Measurements from ENCODE around the gene PCGF3.
"Not testable (repeated sequence)": the region's sequence is repeated elsewhere in the genome, so short reads cannot be mapped to it uniquely, and the experiment has no call there.

Gene PCGF3

DNA sequence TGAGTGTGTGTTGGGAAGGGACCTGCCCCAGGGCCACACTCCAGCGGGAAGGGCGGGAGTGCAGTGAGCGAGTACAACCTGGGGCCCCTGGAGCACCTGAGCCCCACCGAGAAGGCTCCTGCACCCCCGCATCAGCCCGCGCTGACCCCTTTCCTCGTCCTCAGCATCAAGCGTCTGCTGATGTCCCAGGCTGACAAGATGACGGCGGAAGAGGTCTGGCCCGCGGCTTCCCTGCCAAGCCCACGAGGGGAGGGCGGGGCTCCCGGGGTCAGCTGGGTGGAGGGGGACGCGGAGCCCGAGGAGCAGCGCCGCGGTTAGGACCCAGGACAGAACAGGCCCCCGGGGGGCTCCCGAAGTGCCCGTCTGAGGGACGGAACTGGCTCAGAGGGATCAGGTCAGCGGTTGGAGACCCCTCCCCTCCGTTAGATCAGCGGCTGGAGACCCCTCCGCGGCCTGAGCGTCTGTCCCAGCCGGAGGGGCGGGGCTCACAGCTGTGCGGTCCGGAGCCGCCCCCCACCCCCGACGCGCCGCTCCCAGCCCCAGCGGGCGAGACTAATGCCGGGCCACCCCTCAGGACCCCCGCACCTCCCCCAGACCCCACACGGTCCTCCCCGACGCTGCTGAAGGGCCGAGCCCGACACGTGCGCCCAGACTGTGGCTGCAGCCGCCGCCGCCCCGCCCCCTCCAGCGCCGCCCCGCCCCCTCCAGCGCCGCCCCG lies 24.5 kb upstream of the PCGF3 start:
- DNase-seq (ENCODE audit: low read depth, low spot score) = no peak
- H3K27ac ChIP-seq = no peak overlapping the region

DNA sequence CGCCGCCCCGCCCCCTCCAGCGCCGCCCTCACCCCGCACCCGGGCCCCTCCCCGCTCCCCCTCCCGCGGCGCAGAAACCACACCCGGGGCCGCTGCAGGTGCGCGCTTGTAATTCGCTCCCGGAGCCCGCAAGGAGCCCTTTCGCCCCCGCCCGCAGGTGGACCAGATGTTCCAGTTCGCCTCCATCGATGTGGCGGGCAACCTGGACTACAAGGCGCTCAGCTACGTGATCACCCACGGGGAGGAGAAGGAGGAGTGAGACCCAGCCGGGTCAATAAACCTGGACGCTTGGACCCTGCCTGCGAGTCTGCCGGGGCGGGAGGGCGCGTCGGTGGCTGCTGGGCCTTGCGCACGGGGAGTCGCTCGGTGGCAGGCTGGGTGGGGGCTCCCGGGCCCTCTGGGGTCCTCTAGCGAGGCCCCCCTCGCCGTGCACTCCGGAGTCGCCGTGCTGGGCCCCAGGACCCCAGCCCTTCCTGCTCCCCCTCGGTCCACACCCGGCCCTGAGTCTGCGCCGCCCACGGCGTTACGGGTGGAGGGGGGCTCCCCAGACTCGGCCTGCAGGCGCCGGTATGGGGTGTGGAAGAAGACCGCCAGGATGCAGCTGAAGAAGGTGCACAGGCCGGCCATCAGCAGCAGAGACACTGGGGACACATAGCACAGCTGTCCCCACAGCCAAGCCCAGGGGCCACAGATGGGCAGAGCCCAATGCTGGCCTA lies 23.7 kb upstream of the PCGF3 start:
- DNase-seq (ENCODE audit: low read depth, low spot score) = no peak
- H3K27ac ChIP-seq = no peak overlapping the region

DNA sequence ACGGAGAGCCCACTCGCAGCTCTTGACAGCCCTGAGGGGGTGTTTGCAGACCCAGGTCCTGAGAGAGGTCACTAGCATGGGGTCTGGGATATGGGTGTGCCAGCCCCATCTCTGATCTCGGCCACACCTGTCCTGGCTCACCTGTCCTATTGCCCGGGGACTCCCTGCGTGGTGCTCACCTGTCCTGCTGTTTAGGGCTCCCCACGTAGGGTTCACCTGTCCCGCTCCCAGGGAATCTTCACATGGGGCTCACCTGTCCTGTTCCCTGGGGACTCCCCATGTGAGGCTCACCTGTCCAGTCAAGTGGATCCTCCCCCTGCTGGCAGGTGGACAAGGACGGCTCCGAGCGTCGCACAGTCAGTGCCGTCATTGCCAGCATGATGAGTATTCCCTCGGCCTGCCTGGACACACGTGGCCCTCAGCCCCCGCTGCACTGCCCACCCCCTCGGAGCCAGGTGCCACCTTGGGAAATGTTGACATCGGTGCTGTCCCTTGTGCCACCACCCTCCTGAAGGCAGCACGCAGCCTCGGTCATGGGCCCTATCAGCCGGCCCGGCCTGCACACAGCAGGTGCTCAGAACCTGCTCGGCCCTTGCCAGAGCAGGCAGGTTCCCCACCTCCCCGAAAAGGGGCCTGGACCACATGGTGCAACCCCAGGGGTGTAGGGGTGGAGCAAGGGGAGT lies 23.0 kb upstream of the PCGF3 start:
- no peak overlapping the region for H3K27ac ChIP-seq
- no peak for DNase-seq (ENCODE audit: low read depth, low spot score)

DNA sequence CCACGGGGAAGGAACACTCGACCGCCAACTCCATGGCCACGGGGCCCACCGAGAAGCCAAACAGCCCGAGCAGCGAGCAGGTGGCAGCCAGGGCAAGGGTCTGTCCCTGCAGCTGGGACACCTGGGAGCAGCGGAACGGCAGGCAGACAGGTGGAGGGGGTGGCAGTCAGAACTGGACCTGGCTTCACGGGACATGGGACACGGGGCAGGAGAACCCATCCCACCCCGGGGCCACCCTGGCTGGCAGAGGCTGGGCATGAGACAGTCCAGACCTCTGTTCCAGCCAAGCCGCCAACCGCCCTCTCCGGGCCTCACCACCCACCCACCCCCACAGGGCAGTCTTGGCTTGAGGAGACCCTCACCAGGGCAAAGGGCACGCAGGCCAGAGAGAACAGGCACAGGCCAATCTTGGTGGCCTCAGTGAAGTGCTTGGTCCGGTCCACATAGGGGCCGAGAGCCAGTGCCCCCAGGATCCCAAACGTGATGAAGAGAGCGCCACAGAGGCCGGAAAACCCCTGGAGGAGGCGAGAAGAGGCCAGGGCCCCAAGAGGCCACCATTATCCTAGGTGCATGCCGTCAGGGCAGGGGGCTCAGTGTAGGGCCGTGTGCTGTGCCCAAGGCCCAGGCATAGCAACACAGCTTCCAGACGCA lies 22.3 kb upstream of the PCGF3 start:
- H3K27ac ChIP-seq = no peak overlapping the region

DNA sequence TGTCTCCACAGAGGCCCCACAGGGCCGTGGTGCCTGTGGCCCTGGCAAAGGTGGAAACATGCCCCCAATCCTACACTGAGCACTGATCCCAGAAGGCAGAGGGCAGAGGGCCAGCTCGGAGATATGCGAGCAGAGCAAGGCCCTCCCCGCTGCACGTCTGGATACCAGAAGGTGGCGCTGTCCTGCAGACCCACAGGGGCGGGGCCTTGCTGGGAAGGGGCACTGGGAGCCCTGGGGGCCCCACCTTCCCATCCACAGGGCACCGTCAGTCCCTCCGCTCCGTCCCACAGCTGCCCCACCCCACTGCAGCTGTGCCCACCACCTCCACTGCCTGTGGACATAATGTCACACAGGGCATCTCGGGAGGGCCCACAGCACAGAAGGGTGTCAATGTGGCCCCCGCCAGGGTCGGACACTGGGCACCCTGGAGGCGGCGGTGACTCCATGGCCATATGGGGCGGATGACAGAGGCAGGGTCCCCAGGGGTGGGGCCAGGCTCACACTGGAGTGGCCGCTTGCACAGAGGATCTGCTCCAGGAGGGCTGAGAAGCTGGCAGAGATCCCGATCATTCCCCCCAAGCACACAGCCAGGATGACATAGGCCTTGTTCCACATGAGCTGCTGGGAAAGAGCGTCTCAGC lies 21.5 kb upstream of the PCGF3 start:
- no peak for DNase-seq (ENCODE audit: low read depth, low spot score)
- no peak overlapping the region for H3K27ac ChIP-seq

More for the DNA sequence above, 22.3 kb upstream of the PCGF3 start:
- DNase-seq (ENCODE audit: low read depth, low spot score) = no peak

DNA sequence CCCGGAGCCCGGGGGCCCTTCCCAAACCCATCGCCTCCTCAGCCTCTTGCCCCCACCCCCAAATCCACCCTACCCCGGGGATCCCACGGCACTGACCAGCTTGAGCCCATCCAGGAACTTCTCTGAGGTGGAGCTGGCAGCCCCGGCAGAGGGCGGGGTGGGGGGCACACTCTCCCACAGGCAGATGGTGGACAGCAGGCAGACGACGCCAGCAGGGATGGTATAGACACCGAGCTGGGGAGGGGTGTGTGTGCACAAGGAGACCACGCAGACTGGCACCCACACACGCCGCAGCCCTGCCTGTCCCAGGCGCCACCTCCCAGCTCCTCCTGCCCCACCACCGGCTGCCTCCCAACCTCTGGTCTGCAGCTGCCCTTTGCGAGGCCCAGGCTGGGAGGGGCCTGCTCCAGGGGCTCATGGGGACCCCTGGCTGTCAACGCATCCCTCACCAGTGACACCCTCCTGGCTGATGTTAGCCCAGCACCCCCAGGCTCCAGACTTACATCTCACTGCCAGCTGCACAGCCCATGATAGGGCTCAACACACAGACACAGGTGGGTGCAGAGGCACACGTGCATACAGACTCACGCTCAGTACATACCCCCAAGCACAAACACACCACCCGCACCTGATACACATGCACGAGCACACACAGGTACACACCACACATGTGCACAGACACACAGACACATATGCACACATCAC lies 20.9 kb upstream of the PCGF3 start:
- no peak for DNase-seq (ENCODE audit: low read depth, low spot score)
- no peak overlapping the region for H3K27ac ChIP-seq

DNA sequence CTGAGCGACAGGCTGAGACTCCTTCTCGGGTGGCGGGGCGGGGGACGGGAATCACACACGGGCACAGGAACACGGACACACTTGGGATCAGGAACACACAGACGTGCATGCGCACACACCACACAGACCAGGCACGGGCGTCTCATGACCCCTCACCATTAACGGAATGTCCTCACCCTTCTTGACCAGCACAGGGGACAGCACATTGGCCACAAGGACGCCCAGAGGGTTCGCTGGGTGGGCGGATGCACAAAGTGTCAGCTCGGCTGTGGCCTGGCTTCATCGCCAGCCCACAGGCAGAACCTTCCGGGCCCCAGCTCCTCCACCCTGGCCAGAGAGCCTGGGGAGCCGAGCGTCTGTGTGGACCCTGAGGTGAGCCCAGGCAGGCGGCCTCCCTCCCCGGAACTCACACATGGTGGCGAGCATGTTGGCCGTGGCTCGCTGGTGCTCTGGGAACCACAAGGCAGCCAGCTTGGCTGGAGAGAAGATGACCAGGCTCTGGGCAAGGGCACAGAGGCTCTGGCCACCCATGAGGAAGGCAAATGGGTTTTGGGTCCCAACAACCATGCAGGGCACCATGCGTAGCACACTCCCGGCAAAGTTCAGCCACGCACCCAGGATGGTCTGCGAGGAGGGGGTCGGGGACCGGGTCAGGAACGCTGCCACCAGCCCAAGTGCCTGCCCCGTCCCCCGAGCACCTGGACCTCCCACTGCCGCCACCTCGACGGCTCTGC lies 19.8 kb upstream of the PCGF3 start:
- DNase-seq (ENCODE audit: low read depth, low spot score) = no peak
- H3K27ac ChIP-seq = no peak overlapping the region

DNA sequence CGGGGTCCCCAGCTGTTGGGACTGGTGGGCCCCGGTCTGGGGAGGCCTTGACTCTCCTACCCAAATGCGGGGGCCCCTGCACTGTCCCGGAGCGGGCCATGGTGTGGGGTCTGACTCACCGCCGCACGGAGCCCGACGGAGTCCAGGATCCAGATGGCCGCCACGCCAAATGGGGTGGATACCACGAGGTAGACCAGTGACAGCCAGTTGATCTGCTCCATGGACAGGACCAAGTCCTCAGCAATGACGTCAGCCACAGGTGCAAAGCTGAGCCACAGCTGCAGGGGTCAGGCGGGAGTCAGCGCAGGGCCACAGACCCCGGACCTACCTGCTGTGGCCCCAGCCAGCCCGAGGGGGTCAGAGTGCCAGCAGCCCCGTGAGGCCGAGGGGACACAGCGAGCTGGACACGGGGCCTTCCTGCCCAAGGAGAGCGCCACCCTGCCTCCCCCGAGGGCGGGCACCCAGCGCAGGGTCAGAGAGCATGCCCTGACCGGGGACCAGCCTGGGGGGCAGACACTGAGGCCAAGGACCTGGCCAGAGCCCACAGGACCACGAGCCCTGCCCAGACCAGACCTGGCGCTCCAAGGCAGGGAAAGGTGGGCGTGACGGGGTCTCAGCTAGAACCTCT lies 19.1 kb upstream of the PCGF3 start:
- no peak for DNase-seq (ENCODE audit: low read depth, low spot score)
- no peak overlapping the region for H3K27ac ChIP-seq

DNA sequence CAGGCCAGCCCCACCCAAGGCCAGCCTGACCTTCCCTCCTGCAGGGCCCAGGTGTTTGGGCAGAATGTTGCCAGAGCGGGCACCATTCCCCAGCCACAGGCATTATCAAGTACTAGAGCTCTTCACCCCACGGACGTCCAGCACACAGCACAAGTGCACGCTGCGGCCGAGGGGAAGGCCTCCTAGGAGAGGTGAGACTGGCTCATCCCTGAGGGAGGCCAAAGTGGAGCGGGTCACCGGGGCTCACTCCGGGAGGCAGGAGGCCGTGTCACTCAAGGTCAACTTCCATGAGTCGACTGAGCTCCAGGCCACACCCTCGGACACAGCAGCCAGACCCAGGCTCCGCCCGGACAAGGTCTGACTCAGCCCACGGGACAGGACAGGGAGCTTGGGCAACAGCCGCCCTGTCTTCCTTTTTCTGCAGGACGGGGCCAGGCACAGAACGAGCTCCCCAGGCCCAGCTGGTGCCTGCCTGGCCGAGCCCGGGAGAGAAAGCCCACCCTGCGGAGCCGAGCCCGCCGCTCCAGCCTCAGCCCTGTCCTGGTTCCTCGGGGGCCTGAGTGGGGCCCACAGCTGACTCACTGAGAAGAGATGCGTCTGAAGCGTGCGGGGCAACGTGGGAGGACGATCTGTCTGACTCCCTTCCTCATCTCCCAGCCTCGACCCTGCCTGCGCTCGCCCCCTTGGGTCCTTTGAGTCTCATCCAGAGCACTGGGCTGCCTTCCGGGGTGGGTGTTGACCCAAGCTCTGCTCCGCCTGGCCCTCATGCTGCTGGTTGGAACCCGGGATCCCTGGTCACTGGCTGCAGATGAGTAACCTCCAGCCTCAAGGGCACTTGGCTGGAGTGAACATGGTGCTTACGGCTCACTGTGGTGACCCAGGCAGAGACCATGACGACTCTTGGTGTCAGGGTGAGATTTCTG lies 18.3 kb upstream of the PCGF3 start:
- no peak for DNase-seq (ENCODE audit: low read depth, low spot score)
- peak overlapping the region; percentile 17 for H3K27ac ChIP-seq

DNA sequence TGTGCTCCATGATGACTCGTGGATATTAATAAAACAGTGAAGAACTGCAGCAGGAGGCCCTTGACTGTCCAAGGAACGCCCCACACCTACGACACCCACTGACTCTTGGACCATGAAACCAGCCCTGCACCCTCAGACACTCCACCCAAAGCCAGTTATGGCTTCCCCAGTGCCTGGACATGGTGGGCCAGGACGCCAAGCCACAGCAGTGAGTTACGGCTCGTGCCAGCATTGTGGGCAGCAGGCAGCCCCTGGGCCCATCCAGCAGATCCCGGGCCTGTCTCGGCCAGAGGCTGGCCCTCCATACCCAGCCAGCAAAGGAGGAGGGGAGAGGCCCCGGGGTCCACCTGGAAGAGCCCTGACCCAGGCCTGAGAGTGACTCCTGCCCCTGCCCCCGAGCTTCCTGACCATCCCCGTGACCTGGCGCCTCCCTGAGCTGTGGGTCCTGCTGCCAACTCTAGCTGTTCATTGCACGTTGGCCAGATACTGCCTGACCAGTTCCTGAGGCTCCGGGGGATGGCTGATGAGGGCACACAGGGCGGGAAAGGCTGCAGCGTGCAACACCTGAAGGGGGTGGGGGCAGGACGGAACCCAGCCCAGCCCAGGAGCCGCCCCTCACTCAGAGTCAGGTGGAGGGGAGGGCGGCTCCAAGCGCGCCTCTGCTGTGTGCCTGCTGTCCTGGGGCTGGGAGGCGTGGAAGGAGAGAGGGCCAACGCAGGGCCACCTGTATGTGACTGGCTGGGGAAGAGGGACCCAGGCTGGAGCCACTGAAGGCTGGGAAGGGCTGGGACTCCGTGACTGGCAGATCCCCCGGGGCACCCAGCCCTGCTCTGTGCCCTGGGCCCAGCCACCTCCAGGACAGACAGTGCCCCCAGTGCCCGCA lies 17.4 kb upstream of the PCGF3 start:
- peak overlapping the region; percentile 17 for H3K27ac ChIP-seq
- DNase-seq (ENCODE audit: low read depth, low spot score) = no peak

DNA sequence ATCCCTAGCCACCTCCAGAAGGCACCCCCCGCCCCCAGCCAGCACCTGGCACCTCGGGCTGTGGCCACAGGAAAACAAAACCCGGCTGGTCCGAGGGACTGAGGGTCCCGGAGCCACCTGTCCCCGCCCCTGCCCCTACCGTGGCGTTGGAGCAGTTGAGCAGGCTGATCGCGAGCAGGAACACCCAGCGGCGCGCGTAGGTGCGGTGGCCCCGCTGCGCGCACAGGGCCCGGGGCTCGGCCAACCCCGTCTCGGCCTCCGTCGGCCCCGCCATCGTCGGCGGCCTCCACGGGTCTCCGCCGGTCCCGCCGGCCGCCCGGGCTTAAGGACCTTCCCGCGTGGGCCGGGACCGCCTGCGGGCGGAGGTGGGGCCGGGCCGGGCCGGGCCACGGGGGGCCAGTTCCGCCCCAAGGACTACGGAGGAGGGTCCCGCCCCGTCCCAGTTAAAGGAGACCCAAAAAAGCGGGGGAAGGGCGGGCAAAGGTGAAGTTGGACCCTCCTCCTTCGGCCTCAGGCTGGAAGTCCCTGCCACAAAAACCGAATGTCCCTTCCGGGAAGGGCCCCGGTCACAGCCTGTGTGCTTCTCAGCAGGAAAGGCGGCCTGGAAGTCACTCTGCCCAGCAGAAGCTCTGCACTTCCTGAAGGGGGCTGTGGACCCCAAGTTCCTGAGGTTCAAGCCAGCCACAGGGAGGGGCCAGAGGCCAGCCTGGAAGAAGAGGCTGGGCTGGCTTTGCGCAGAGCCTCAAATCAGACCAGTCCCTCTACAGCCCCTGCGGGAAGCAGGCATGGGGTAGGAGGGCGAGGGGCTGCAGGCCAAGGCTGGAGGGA lies 16.6 kb upstream of the PCGF3 start, which contains the start of gene SLC49A3:
Gene SLC49A3 (minus strand): TSS at position 298 of the 828 bp plus-strand sequence. CDS start 24 bp downstream, at position 274.
- H3K27ac ChIP-seq = no peak within 1 kb of the TSS
- no peak for DNase-seq (ENCODE audit: low read depth, low spot score)

DNA sequence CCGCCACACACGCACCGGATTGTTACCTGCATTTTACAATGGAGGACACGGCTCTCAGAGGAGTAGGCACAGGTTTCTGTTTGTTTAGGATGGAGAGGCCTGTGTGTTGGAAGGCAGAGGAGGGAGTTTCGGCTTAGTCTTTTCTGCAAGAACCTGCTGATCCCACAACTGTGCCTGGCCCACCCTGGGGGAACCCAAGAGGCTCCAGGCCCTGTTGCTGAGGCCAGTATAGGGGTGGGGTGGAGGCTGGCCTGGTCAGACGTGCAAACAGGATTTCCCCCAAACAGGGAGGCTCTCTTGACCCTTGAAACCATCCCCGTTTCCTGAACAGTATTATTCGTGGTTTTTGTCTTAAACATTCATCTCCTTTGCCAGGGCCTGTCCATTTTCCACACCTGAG lies 15.9 kb upstream of the PCGF3 start:
- no peak overlapping the region for H3K27ac ChIP-seq

DNA sequence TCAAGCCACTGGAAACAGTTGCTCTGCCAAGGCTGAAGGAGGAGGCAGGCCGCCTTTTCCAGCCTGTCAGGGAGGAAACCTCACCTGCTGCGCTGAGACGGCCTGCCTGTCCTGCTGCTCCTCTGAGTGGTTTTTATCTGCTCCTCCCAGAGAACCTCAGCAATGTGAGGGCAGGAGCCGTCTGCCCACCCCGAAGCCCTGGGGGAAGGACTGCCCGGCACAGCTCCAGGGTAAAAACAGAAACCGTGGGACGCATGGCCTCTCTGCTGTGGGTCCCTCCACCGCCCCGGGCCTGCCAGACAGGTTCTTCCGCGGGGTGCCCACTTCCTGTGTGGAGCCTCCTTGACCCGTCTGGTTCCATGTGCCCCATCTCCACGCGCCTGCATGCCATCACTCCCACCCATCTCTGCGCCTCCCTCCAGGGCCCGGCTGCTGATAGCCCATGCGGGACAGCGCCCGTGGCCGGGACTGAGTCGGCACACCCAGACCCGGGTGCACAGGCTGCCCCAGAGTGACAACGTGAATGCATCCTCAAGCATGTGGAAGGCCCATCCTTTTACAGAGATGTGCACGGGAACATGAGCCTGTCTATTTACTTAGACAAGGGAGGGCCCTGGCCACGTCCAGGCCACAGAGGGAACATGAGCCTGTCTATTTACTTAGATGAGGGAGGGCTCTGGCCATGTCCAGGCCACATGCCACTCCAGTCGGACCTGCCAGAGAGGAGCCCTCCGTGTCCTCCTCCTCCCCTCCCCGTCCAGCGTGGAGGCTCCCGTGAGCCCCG lies 12.7 kb upstream of the PCGF3 start:
- no peak overlapping the region for H3K27ac ChIP-seq
- DNase-seq (ENCODE audit: low read depth, low spot score) = no peak

More for the DNA sequence above, 15.9 kb upstream of the PCGF3 start:
- DNase-seq (ENCODE audit: low read depth, low spot score) = no peak

DNA sequence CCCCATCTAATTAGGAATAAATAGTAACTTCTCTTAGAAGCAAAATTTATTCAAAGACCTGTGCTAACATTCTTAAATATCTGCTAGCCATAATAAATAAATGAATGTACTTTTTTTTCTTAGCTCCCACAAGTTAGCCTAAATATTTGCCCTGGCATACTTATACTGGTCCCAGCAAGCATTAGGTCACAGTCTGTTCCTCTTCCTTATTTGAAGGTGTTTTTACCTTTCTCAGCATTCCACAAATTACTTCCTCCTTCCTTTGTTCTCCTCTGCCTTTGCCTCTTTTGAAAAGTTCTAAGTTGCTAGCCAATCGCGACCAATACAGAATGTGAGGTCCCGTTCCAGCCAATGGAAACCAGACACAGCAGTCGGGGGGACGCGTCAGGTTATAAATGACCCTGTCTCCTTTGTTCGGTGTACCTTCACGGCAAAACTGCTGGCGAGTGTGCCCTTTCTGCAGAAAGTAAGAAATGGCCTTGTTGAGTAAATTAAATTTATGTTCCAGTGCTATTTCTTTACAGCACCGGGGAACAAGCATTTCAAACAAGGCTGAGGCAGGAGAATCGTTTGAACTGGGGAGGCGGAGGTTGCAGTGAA lies 11.2 kb upstream of the PCGF3 start:
- DNase-seq (ENCODE audit: low read depth, low spot score); H3K27ac ChIP-seq: not testable (repeated sequence)
